HEK293 (cell line): ENCODE data around the gene SIGLEC10.

ENCODE experiments used
- EGR2 ChIP-seq: fragments of 450-650 bp; formaldehyde crosslinking; IDR thresholded peaks from 2 replicates; pipeline ENCODE4 v1.5.1; 2016; ENCODE audit warnings: low read depth, missing biosample characterization, missing genetic modification characterization
- IKZF3 ChIP-seq: fragments of 450-650 bp; IDR thresholded peaks from 2 replicates; pipeline ENCODE4 v1.5.0; 2018; ENCODE audit warnings: missing biosample characterization, mild to moderate bottlenecking, missing genetic modification characterization, moderate library complexity
- KLF16 ChIP-seq: fragments of 450-650 bp; formaldehyde crosslinking; IDR thresholded peaks from 2 replicates; pipeline ENCODE4 v1.5.1; 2017; ENCODE audit warnings: missing biosample characterization, missing genetic modification characterization
- KLF9 ChIP-seq: fragments of 450-650 bp; formaldehyde crosslinking; IDR thresholded peaks from 2 replicates; pipeline ENCODE4 v1.5.1; 2016; ENCODE audit warnings: missing biosample characterization, missing genetic modification characterization, low read depth
- PRDM6 ChIP-seq: fragments of 450-650 bp; formaldehyde crosslinking; IDR thresholded peaks from 2 replicates; pipeline ENCODE4 v1.5.1; 2017; ENCODE audit warnings: missing biosample characterization, missing genetic modification characterization
- RBAK ChIP-seq: fragments of 450-650 bp; formaldehyde crosslinking; IDR thresholded peaks from 2 replicates; pipeline ENCODE4 v1.5.1; 2016; ENCODE audit warnings: missing biosample characterization, missing genetic modification characterization
- SP3 ChIP-seq: fragments of 450-650 bp; formaldehyde crosslinking; IDR thresholded peaks from 2 replicates; pipeline ENCODE4 v1.5.1; 2016; ENCODE audit warnings: missing biosample characterization, missing genetic modification characterization
- ZBTB6 ChIP-seq: fragments of 450-650 bp; formaldehyde crosslinking; IDR thresholded peaks from 2 replicates; pipeline ENCODE4 v1.5.1; 2017; ENCODE audit warnings: missing biosample characterization, missing genetic modification characterization
- ZBTB8A ChIP-seq: fragments of 450-650 bp; formaldehyde crosslinking; IDR thresholded peaks from 2 replicates; pipeline ENCODE4 v1.5.1; 2016; ENCODE audit warnings: missing biosample characterization, missing genetic modification characterization
- ZEB2 ChIP-seq: fragments of 450-650 bp; formaldehyde crosslinking; IDR thresholded peaks from 2 replicates; pipeline ENCODE4 v1.5.1; 2016; ENCODE audit warnings: missing biosample characterization, missing genetic modification characterization
- ZNF112 ChIP-seq: fragments of 450-650 bp; formaldehyde crosslinking; IDR thresholded peaks from 2 replicates; pipeline ENCODE4 v1.5.0; 2017; ENCODE audit warnings: missing biosample characterization, missing genetic modification characterization
- ZNF169 ChIP-seq: fragments of 450-650 bp; formaldehyde crosslinking; IDR thresholded peaks from 2 replicates; pipeline ENCODE4 v1.5.1; 2016; ENCODE audit warnings: missing biosample characterization, missing genetic modification characterization
- ZNF2 ChIP-seq: fragments of 450-650 bp; formaldehyde crosslinking; IDR thresholded peaks from 2 replicates; pipeline ENCODE4 v1.5.1; 2016; ENCODE audit warnings: missing biosample characterization, missing genetic modification characterization
- ZNF26 ChIP-seq: fragments of 450-650 bp; formaldehyde crosslinking; IDR thresholded peaks from 2 replicates; pipeline ENCODE4 v1.5.1; 2016; ENCODE audit warnings: missing biosample characterization, missing genetic modification characterization
- ZNF324 ChIP-seq: fragments of 450-650 bp; formaldehyde crosslinking; IDR thresholded peaks from 2 replicates; pipeline ENCODE4 v1.5.1; 2016; ENCODE audit warnings: missing biosample characterization, missing genetic modification characterization
- ZNF341 ChIP-seq: fragments of 450-650 bp; formaldehyde crosslinking; IDR thresholded peaks from 2 replicates; pipeline ENCODE4; 2016; ENCODE audit warnings: low read depth, missing biosample characterization, missing genetic modification characterization
- ZNF514 ChIP-seq: fragments of 450-650 bp; formaldehyde crosslinking; IDR thresholded peaks from 2 replicates; pipeline ENCODE4 v1.5.1; 2016; ENCODE audit warnings: missing biosample characterization, missing genetic modification characterization
- ZNF521 ChIP-seq: fragments of 450-650 bp; formaldehyde crosslinking; IDR thresholded peaks from 2 replicates; pipeline ENCODE4 v1.5.1; 2017; ENCODE audit warnings: missing biosample characterization, mild to moderate bottlenecking, missing genetic modification characterization
- ZNF555 ChIP-seq: fragments of 450-650 bp; formaldehyde crosslinking; conservative IDR thresholded peaks from 2 replicates; pipeline ENCODE4 v1.5.1; 2017; ENCODE audit warnings: missing biosample characterization, mild to moderate bottlenecking, missing genetic modification characterization, inconsistent platforms
- ZNF571 ChIP-seq: fragments of 450-650 bp; formaldehyde crosslinking; IDR thresholded peaks from 2 replicates; pipeline ENCODE4 v1.5.0; 2017; ENCODE audit warnings: missing biosample characterization, missing genetic modification characterization
- ZNF629 ChIP-seq: fragments of 450-650 bp; formaldehyde crosslinking; IDR thresholded peaks from 2 replicates; pipeline ENCODE4 v1.5.1; 2017; ENCODE audit warnings: missing biosample characterization, missing genetic modification characterization
- ZNF660 ChIP-seq: fragments of 450-650 bp; IDR thresholded peaks from 2 replicates; pipeline ENCODE4 v1.5.1; 2018; ENCODE audit warnings: missing biosample characterization, mild to moderate bottlenecking, missing genetic modification characterization
- ZNF747 ChIP-seq: fragments of 450-650 bp; formaldehyde crosslinking; IDR thresholded peaks from 2 replicates; pipeline ENCODE4 v1.5.1; 2016; ENCODE audit warnings: missing biosample characterization, missing genetic modification characterization
- ZNF785 ChIP-seq: fragments of 450-650 bp; formaldehyde crosslinking; IDR thresholded peaks from 2 replicates; pipeline ENCODE4 v1.5.1; 2016; ENCODE audit warnings: missing biosample characterization, missing genetic modification characterization
- TF ChIP-seq, protein P1 (sequence below): fragments of 450-650 bp; formaldehyde crosslinking; IDR thresholded peaks from 2 replicates; pipeline ENCODE4 v1.5.1; 2016; ENCODE audit warnings: missing biosample characterization, missing genetic modification characterization
- TF ChIP-seq, protein P2 (sequence below): fragments of 450-650 bp; formaldehyde crosslinking; optimal IDR thresholded peaks from 2 replicates; pipeline ENCODE3; 2016; ENCODE audit warnings: missing biosample characterization, mild to moderate bottlenecking, missing genetic modification characterization
- TF ChIP-seq, protein P3 (sequence below): sonication (generic); formaldehyde crosslinking; IDR thresholded peaks from 2 replicates; pipeline ENCODE4 v1.8.1; 2022; ENCODE audit warnings: mild to moderate bottlenecking, moderate library complexity, missing genetic modification reagents
- TF ChIP-seq, protein P4 (sequence below): fragments of 450-650 bp; IDR thresholded peaks from 2 replicates; pipeline ENCODE4 v1.5.1; 2018; ENCODE audit warnings: missing biosample characterization, missing genetic modification characterization

Gene SIGLEC10

DNA sequence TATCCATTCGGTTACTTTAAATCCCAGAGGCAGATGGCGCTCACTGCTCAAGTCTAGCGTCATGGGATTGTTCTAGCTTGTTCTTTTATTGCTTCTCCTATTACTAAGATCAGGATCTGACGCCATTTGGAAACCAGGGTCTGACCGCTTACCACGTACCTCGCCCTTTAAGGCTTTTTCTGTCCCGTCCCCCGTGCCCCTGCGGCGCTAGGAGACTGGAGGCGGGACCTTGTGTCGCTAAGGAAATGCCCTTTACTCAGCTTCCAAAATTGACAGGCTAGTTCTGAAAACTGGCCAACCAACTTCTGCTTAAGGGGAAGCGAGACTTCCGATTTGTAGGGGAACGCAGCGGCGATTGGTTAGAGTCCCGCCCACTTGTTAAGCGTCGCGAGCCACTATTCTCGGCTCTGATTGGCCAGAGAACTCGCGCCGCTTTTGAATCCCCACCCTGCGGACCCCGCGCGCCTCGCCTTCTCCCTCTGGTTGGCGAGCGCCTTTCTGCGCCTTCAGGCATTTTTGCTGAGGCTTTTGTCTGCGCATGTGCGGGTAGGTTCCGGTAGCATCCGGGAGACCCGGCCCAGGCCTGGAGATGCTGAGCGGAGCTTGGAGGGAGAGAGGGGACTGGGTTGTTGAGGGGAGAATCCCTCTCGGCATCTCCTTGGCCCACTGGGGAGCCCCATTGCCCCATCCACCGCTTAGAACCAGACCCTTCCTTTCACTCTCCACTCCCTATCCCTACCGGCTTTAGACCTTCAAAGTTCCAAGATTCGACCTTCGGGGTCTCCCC lies 23.2 kb downstream of the SIGLEC10 start (continued):
- TF ChIP-seq, protein P1, sequence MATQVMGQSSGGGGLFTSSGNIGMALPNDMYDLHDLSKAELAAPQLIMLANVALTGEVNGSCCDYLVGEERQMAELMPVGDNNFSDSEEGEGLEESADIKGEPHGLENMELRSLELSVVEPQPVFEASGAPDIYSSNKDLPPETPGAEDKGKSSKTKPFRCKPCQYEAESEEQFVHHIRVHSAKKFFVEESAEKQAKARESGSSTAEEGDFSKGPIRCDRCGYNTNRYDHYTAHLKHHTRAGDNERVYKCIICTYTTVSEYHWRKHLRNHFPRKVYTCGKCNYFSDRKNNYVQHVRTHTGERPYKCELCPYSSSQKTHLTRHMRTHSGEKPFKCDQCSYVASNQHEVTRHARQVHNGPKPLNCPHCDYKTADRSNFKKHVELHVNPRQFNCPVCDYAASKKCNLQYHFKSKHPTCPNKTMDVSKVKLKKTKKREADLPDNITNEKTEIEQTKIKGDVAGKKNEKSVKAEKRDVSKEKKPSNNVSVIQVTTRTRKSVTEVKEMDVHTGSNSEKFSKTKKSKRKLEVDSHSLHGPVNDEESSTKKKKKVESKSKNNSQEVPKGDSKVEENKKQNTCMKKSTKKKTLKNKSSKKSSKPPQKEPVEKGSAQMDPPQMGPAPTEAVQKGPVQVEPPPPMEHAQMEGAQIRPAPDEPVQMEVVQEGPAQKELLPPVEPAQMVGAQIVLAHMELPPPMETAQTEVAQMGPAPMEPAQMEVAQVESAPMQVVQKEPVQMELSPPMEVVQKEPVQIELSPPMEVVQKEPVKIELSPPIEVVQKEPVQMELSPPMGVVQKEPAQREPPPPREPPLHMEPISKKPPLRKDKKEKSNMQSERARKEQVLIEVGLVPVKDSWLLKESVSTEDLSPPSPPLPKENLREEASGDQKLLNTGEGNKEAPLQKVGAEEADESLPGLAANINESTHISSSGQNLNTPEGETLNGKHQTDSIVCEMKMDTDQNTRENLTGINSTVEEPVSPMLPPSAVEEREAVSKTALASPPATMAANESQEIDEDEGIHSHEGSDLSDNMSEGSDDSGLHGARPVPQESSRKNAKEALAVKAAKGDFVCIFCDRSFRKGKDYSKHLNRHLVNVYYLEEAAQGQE (tag by site-specific recombination), result no peak
- TF ChIP-seq ZNF521 (tag by site-specific recombination), result no peak
- TF ChIP-seq ZBTB8A, result peak; percentile 57; the same call in 1 of the 2 replicates
- 0 out of 2 replicates have a peak, but pooled peaks have one; percentile 21 for TF ChIP-seq EGR2
- no peak for TF ChIP-seq ZNF555
- no peak for TF ChIP-seq ZNF514
- TF ChIP-seq, protein P2, sequence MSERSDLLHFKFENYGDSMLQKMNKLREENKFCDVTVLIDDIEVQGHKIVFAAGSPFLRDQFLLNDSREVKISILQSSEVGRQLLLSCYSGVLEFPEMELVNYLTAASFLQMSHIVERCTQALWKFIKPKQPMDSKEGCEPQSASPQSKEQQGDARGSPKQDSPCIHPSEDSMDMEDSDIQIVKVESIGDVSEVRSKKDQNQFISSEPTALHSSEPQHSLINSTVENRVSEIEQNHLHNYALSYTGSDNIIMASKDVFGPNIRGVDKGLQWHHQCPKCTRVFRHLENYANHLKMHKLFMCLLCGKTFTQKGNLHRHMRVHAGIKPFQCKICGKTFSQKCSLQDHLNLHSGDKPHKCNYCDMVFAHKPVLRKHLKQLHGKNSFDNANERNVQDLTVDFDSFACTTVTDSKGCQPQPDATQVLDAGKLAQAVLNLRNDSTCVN, result peak; percentile 33
- TF ChIP-seq ZNF785 (tag by site-specific recombination), result no peak
- TF ChIP-seq ZNF660 (tag by site-specific recombination), result peak; percentile 74
- no peak for TF ChIP-seq IKZF3 (tag by site-specific recombination)
- TF ChIP-seq ZNF2, result no peak
- no peak for TF ChIP-seq PRDM6 (tag by site-specific recombination)
- TF ChIP-seq RBAK, result no peak
- peak; percentile 48; the same call in 1 of the 2 replicates for TF ChIP-seq KLF16 (tag by site-specific recombination)
- TF ChIP-seq ZNF571 (tag by site-specific recombination), result no peak
- no peak for TF ChIP-seq ZNF324 (tag by site-specific recombination)
- TF ChIP-seq ZEB2 (tag by site-specific recombination), result no peak
- peak; percentile 89 for TF ChIP-seq SP3 (tag by site-specific recombination)
- TF ChIP-seq, protein P3, sequence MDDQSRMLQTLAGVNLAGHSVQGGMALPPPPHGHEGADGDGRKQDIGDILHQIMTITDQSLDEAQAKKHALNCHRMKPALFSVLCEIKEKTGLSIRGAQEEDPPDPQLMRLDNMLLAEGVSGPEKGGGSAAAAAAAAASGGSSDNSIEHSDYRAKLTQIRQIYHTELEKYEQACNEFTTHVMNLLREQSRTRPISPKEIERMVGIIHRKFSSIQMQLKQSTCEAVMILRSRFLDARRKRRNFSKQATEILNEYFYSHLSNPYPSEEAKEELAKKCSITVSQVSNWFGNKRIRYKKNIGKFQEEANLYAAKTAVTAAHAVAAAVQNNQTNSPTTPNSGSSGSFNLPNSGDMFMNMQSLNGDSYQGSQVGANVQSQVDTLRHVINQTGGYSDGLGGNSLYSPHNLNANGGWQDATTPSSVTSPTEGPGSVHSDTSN, result 0 out of 2 replicates have a peak, but pooled peaks have one; percentile 83
- TF ChIP-seq ZNF26 (tag by site-specific recombination), result no peak
- TF ChIP-seq ZNF629, result peak; percentile 55; the same call in 1 of the 2 replicates
- no peak for TF ChIP-seq ZNF747 (tag by site-specific recombination)
- peak; percentile 22; the same call in 1 of the 2 replicates for TF ChIP-seq KLF9
- TF ChIP-seq ZNF341, result peak; percentile 46
- TF ChIP-seq, protein P4, sequence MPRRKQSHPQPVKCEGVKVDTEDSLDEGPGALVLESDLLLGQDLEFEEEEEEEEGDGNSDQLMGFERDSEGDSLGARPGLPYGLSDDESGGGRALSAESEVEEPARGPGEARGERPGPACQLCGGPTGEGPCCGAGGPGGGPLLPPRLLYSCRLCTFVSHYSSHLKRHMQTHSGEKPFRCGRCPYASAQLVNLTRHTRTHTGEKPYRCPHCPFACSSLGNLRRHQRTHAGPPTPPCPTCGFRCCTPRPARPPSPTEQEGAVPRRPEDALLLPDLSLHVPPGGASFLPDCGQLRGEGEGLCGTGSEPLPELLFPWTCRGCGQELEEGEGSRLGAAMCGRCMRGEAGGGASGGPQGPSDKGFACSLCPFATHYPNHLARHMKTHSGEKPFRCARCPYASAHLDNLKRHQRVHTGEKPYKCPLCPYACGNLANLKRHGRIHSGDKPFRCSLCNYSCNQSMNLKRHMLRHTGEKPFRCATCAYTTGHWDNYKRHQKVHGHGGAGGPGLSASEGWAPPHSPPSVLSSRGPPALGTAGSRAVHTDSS, result no peak
- no peak for TF ChIP-seq ZNF112
- no peak for TF ChIP-seq ZBTB6 (tag by site-specific recombination)
- TF ChIP-seq ZNF169 (tag by site-specific recombination), result no peak
